ENCODE results near the gene MAPK8IP1. TPM values are rescaled to one million over a fixed set of nuclear protein-coding genes. Genes with fewer than 3 reads are reported as not detected.
A peak's percentile ranks its signal among the peaks of the same experiment; 100 is the strongest.
"Not testable (repeated sequence)": the region's sequence is repeated elsewhere in the genome, so short reads cannot be mapped to it uniquely, and the experiment has no call there.

The MAPK8IP1 gene
- total RNA-seq (2022) (8.2 and 8.5 TPM in 2 replicates), Bru-seq, nascent RNA (percentile 31 among the genes with signal in this experiment), BruChase-seq, experiment 1, labeled RNA remaining after a 2-hour chase (percentile 41 among the genes with signal in this experiment), BruChase-seq, experiment 2, labeled RNA remaining after a 6-hour chase (percentile 49 among the genes with signal in this experiment)
- long read RNA-seq, partial matches to known transcripts: 0 of 2 reads
- long read RNA-seq, other reads (novel, unspliced or antisense): 2 of 2 reads

- BruUV-seq (replicated peaks): no TSS peak
- Mint-ChIP-seq H3K27ac (ENCODE audit: unreplicated experiment) (peak within 1 kb of the TSS; percentile 43), H3K9me3 (ENCODE audit: unreplicated experiment) (no peaks in the 10 kb centered on the region), H3K4me3 (ENCODE audit: unreplicated experiment) (peak within 1 kb of the TSS; percentile 63), H3K4me1 (ENCODE audit: low read depth, unreplicated experiment) (no peaks in the 10 kb centered on the region), H3K27me3 (ENCODE audit: insufficient read depth, unreplicated experiment) (no peaks in the 10 kb centered on the region), H3K36me3 (ENCODE audit: insufficient read depth, unreplicated experiment) (peaks cover 10% of the 10 kb centered on the region)
- DNase-seq: peak; percentile 67 to 79
- no peaks in the 10 kb centered on the region for H3K9me3 ChIP-seq
- ChIA-PET CTCF (no interaction called here), POLR2A (interaction anchor here (0.5 kb wide), 1 partner anchor 151 kb away, joined by 3 read pairs; no protein-coding TSS in a partner anchor)
- H3K36me3 ChIP-seq (ENCODE audit: control insufficient read depth, insufficient read depth, low read length): no peaks in the 10 kb centered on the region
- no peaks in the 10 kb centered on the region for H3K27me3 ChIP-seq (replicated peaks; ENCODE audit: control insufficient read depth, insufficient read depth, low read length)
- peak within 1 kb of the TSS; percentile 56 for H3K4me3 ChIP-seq (ENCODE audit: low read depth, low read length)
- peak in 1 of 2 experiments; percentile 10 for TF ChIP-seq CTCF (IDR thresholded peaks at IDR 0.05; ENCODE audit: insufficient read depth in 1 of 2, low read depth in 1 of 2, low read length in 1 of 2, severe bottlenecking in 1 of 2, unreplicated experiment in 1 of 2)
- intact Hi-C loops (cut with micrococcal nuclease; ENCODE audit: unreplicated experiment): loop anchor here (1.0 kb wide), 2 partner anchors 14 to 38 kb away; partner anchors contain the start of gene CRY2
- H3K4me1 ChIP-seq: peaks cover 4% of the 10 kb centered on the region; the same call in 1 of the 2 replicates
Observed at GRCh38 chr11:45885274-45885920, at the start of gene MAPK8IP1. TSS of gene MAPK8IP1 (plus strand) at chr11:45885651. CDS start at chr11:45885821, 170 bp downstream.

- peaks cover 13% of the 10 kb centered on the region for H3K4me1 Mint-ChIP-seq (ENCODE audit: low read depth, unreplicated experiment)
- no TSS peak for BruUV-seq (replicated peaks)
- Histone ChIP-seq H3K36me3 (ENCODE audit: control insufficient read depth, insufficient read depth, low read length) (no peaks in the 10 kb centered on the region), H3K27me3 (replicated peaks; ENCODE audit: control insufficient read depth, insufficient read depth, low read length) (no peaks in the 10 kb centered on the region), H3K4me1 (peaks cover 7% of the 10 kb centered on the region; the same call in 1 of the 2 replicates), H3K9me3 (no peaks in the 10 kb centered on the region), H3K4me3 (ENCODE audit: low read depth, low read length) (no peak overlapping the region)
- intact Hi-C loops (cut with micrococcal nuclease; ENCODE audit: unreplicated experiment): no loop called here
- CTCF ChIA-PET: no interaction called here
- H3K27ac Mint-ChIP-seq (ENCODE audit: unreplicated experiment): no peak overlapping the region
- TF ChIP-seq CTCF (IDR thresholded peaks at IDR 0.05; ENCODE audit: insufficient read depth in 1 of 2, low read depth in 1 of 2, low read length in 1 of 2, severe bottlenecking in 1 of 2, unreplicated experiment in 1 of 2): no peak
- H3K36me3 Mint-ChIP-seq (ENCODE audit: insufficient read depth, unreplicated experiment): no peaks in the 10 kb centered on the region
- no peaks in the 10 kb centered on the region for H3K27me3 Mint-ChIP-seq (ENCODE audit: insufficient read depth, unreplicated experiment)
- POLR2A ChIA-PET: no interaction called here
- no peaks in the 10 kb centered on the region for H3K9me3 Mint-ChIP-seq (ENCODE audit: unreplicated experiment)
- no peak for DNase-seq
- H3K4me3 Mint-ChIP-seq (ENCODE audit: unreplicated experiment): no peak overlapping the region
Observed at GRCh38 chr11:45839204-45839603, 46.2 kb upstream of the MAPK8IP1 start.

- H3K9me3 Mint-ChIP-seq (ENCODE audit: unreplicated experiment); CTCF ChIA-PET; H3K4me3 Mint-ChIP-seq (ENCODE audit: unreplicated experiment); DNase-seq; H3K27ac Mint-ChIP-seq (ENCODE audit: unreplicated experiment); H3K27me3 Mint-ChIP-seq (ENCODE audit: insufficient read depth, unreplicated experiment); H3K4me1 ChIP-seq; H3K4me3 ChIP-seq (ENCODE audit: low read depth, low read length); H3K36me3 ChIP-seq (ENCODE audit: control insufficient read depth, insufficient read depth, low read length); H3K27me3 ChIP-seq (replicated peaks; ENCODE audit: control insufficient read depth, insufficient read depth, low read length); BruUV-seq (replicated peaks); H3K36me3 Mint-ChIP-seq (ENCODE audit: insufficient read depth, unreplicated experiment); H3K9me3 ChIP-seq; POLR2A ChIA-PET: not testable (repeated sequence)
- intact Hi-C loops (cut with micrococcal nuclease; ENCODE audit: unreplicated experiment): loop anchor here (5.0 kb wide), 1 partner anchor 68 kb away; no protein-coding TSS in a partner anchor
- peaks cover 13% of the 10 kb centered on the region for H3K4me1 Mint-ChIP-seq (ENCODE audit: low read depth, unreplicated experiment)
Observed at GRCh38 chr11:45840251-45840650, 45.2 kb upstream of the MAPK8IP1 start.
